Measurements from ENCODE around the gene SLC16A8.

Gene SLC16A8

GRCh38 chr22:38086001-38086845 is 2.2 kb upstream of the SLC16A8 start:
- peaks cover 5% of the 10 kb centered on the region; the same call in 1 of the 2 replicates for H3K27me3 ChIP-seq (ENCODE audit: control insufficient read depth, insufficient read depth, low read length)
- no peaks in the 10 kb centered on the region for H3K36me3 ChIP-seq (ENCODE audit: control insufficient read depth, insufficient read depth, low read length)
- no CpG with 5 or more reads among the region's 25 CpGs for WGBS (ENCODE audit: insufficient coverage, insufficient read length)
- H3K9me3 ChIP-seq (ENCODE audit: control insufficient read depth, insufficient read depth, low read length) = no peaks in the 10 kb centered on the region
- no peak overlapping the region for H3K4me3 ChIP-seq (ENCODE audit: low read length)
- peaks cover 5% of the 10 kb centered on the region; the same call in 1 of the 2 replicates for H3K4me1 ChIP-seq (ENCODE audit: control insufficient read depth, insufficient read depth, low read length)
- no peak overlapping the region for H3K27ac ChIP-seq (ENCODE audit: low read length)
- DNase-seq (ENCODE audit: low read depth, low spot score) = no peak

GRCh38 chr22:38085501-38085900 is 1.5 kb upstream of the SLC16A8 start:
- no peak for DNase-seq (ENCODE audit: low read depth, low spot score)
- Histone ChIP-seq H3K36me3 (ENCODE audit: control insufficient read depth, insufficient read depth, low read length) (no peaks in the 10 kb centered on the region), H3K27ac (ENCODE audit: low read length) (no peak overlapping the region), H3K4me1 (ENCODE audit: control insufficient read depth, insufficient read depth, low read length) (peaks cover 5% of the 10 kb centered on the region; the same call in 1 of the 2 replicates), H3K4me3 (ENCODE audit: low read length) (no peak overlapping the region), H3K9me3 (ENCODE audit: control insufficient read depth, insufficient read depth, low read length) (no peaks in the 10 kb centered on the region), H3K27me3 (ENCODE audit: control insufficient read depth, insufficient read depth, low read length) (peaks cover 5% of the 10 kb centered on the region; the same call in 1 of the 2 replicates)
- WGBS (ENCODE audit: insufficient coverage, insufficient read length) = no CpG with 5 or more reads among the region's 5 CpGs

GRCh38 chr22:38085056-38085455 is 1.1 kb upstream of the SLC16A8 start:
- WGBS (ENCODE audit: insufficient coverage, insufficient read length) = no CpG with 5 or more reads among the region's 12 CpGs
- no peak for DNase-seq (ENCODE audit: low read depth, low spot score)
- Histone ChIP-seq H3K27ac (ENCODE audit: low read length) (no peak overlapping the region), H3K27me3 (ENCODE audit: control insufficient read depth, insufficient read depth, low read length) (peaks cover 5% of the 10 kb centered on the region; the same call in 1 of the 2 replicates), H3K4me3 (ENCODE audit: low read length) (no peak overlapping the region), H3K4me1 (ENCODE audit: control insufficient read depth, insufficient read depth, low read length) (peaks cover 5% of the 10 kb centered on the region; the same call in 1 of the 2 replicates), H3K36me3 (ENCODE audit: control insufficient read depth, insufficient read depth, low read length) (no peaks in the 10 kb centered on the region), H3K9me3 (ENCODE audit: control insufficient read depth, insufficient read depth, low read length) (no peaks in the 10 kb centered on the region)

- WGBS (ENCODE audit: insufficient coverage, insufficient read length) = no CpG with 5 or more reads among the region's 24 CpGs
These were observed 836 bp downstream of the SLC16A8 start for GRCh38 chr22:38082986-38083710.

GRCh38 chr22:38081941-38082828 is 1.8 kb downstream of the SLC16A8 start:
- Histone ChIP-seq H3K27ac (ENCODE audit: low read length) (no peak overlapping the region), H3K27me3 (ENCODE audit: control insufficient read depth, insufficient read depth, low read length) (peaks cover 5% of the 10 kb centered on the region; the same call in 1 of the 2 replicates), H3K4me3 (ENCODE audit: low read length) (no peak overlapping the region), H3K36me3 (ENCODE audit: control insufficient read depth, insufficient read depth, low read length) (no peaks in the 10 kb centered on the region), H3K9me3 (ENCODE audit: control insufficient read depth, insufficient read depth, low read length) (no peaks in the 10 kb centered on the region), H3K4me1 (ENCODE audit: control insufficient read depth, insufficient read depth, low read length) (peaks cover 5% of the 10 kb centered on the region; the same call in 1 of the 2 replicates)
- DNase-seq (ENCODE audit: low read depth, low spot score) = no peak
- WGBS (ENCODE audit: insufficient coverage, insufficient read length) = no CpG with 5 or more reads among the region's 52 CpGs

More at GRCh38 chr22:38082986-38083710, 836 bp downstream of the SLC16A8 start:
- peaks cover 5% of the 10 kb centered on the region; the same call in 1 of the 2 replicates for H3K27me3 ChIP-seq (ENCODE audit: control insufficient read depth, insufficient read depth, low read length)
- no peak for DNase-seq (ENCODE audit: low read depth, low spot score)
- H3K4me1 ChIP-seq (ENCODE audit: control insufficient read depth, insufficient read depth, low read length) = peaks cover 5% of the 10 kb centered on the region; the same call in 1 of the 2 replicates
- no peaks in the 10 kb centered on the region for H3K36me3 ChIP-seq (ENCODE audit: control insufficient read depth, insufficient read depth, low read length)
- no peak overlapping the region for H3K4me3 ChIP-seq (ENCODE audit: low read length)
- no peak overlapping the region for H3K27ac ChIP-seq (ENCODE audit: low read length)
- no peaks in the 10 kb centered on the region for H3K9me3 ChIP-seq (ENCODE audit: control insufficient read depth, insufficient read depth, low read length)

DNA sequence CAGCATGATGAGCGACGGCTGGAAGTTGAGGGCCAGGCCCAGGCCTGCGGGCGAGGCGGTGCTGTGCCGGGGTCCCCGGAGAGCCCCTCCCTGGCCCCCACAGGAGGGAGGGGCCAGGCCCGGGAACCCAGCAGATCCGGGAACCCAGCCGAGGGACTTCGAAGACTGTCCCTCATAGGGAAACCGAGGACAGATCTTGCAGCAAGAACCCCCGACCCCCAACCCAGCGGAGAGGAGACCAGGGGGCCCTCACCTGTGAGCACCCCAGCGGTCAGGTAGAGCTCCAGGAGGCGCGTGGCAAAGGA is 2.4 kb downstream of the SLC16A8 start:
- H3K9me3 ChIP-seq (ENCODE audit: control insufficient read depth, insufficient read depth, low read length) = no peaks in the 10 kb centered on the region

GRCh38 chr22:38080850-38081635 is 2.9 kb downstream of the SLC16A8 start:
- Histone ChIP-seq H3K9me3 (ENCODE audit: control insufficient read depth, insufficient read depth, low read length) (no peaks in the 10 kb centered on the region), H3K4me3 (ENCODE audit: low read length) (peak overlapping the region; percentile 13; the same call in 1 of the 2 replicates), H3K36me3 (ENCODE audit: control insufficient read depth, insufficient read depth, low read length) (no peaks in the 10 kb centered on the region), H3K27me3 (ENCODE audit: control insufficient read depth, insufficient read depth, low read length) (peaks cover 5% of the 10 kb centered on the region; the same call in 1 of the 2 replicates), H3K27ac (ENCODE audit: low read length) (no peak overlapping the region), H3K4me1 (ENCODE audit: control insufficient read depth, insufficient read depth, low read length) (peaks cover 5% of the 10 kb centered on the region; the same call in 1 of the 2 replicates)
- DNase-seq (ENCODE audit: low read depth, low spot score) = no peak
- no CpG with 5 or more reads among the region's 110 CpGs for WGBS (ENCODE audit: insufficient coverage, insufficient read length)

More for the DNA sequence above, 2.4 kb downstream of the SLC16A8 start:
- no CpG with 5 or more reads among the region's 17 CpGs for WGBS (ENCODE audit: insufficient coverage, insufficient read length)
- Histone ChIP-seq H3K4me3 (ENCODE audit: low read length) (no peak overlapping the region; the same call in 1 of the 2 replicates), H3K27ac (ENCODE audit: low read length) (no peak overlapping the region), H3K27me3 (ENCODE audit: control insufficient read depth, insufficient read depth, low read length) (peaks cover 5% of the 10 kb centered on the region; the same call in 1 of the 2 replicates), H3K4me1 (ENCODE audit: control insufficient read depth, insufficient read depth, low read length) (peaks cover 5% of the 10 kb centered on the region; the same call in 1 of the 2 replicates), H3K36me3 (ENCODE audit: control insufficient read depth, insufficient read depth, low read length) (no peaks in the 10 kb centered on the region)
- DNase-seq (ENCODE audit: low read depth, low spot score) = no peak

- Histone ChIP-seq H3K4me3 (ENCODE audit: low read length) (peak overlapping the region; percentile 13; the same call in 1 of the 2 replicates), H3K36me3 (ENCODE audit: control insufficient read depth, insufficient read depth, low read length) (no peaks in the 10 kb centered on the region), H3K4me1 (ENCODE audit: control insufficient read depth, insufficient read depth, low read length) (peaks cover 5% of the 10 kb centered on the region; the same call in 1 of the 2 replicates), H3K27ac (ENCODE audit: low read length) (no peak overlapping the region), H3K9me3 (ENCODE audit: control insufficient read depth, insufficient read depth, low read length) (no peaks in the 10 kb centered on the region), H3K27me3 (ENCODE audit: control insufficient read depth, insufficient read depth, low read length) (peaks cover 5% of the 10 kb centered on the region; the same call in 1 of the 2 replicates)
- no CpG with 5 or more reads among the region's 11 CpGs for WGBS (ENCODE audit: insufficient coverage, insufficient read length)
- DNase-seq (ENCODE audit: low read depth, low spot score) = no peak
These were observed 3.5 kb downstream of the SLC16A8 start for GRCh38 chr22:38080474-38080849.

DNA sequence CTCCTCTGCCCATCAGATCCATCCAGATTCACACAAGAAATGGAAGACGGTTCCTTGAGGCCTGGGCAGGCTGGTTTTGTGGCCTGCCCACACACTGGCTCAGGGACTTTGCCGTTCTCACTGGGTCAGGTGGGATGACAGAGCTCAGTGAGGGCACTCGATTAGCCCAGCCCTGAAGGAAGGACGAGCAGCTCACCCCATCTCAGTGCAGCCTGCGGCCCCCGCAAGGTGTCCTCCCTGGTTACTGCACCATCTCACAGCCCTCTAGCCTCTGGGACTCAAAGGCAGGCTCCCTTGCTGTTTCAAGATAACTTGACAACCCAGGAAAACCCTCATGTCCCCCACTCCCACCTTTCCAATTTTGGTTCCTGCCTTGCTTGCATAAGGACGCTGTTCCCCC is 4.2 kb downstream of the SLC16A8 start:
- peaks cover 5% of the 10 kb centered on the region for H3K36me3 ChIP-seq (ENCODE audit: control insufficient read depth, insufficient read depth, low read length)
- peaks cover 5% of the 10 kb centered on the region; the same call in 1 of the 2 replicates for H3K4me1 ChIP-seq (ENCODE audit: control insufficient read depth, insufficient read depth, low read length)
- peaks cover 5% of the 10 kb centered on the region; the same call in 1 of the 2 replicates for H3K27me3 ChIP-seq (ENCODE audit: control insufficient read depth, insufficient read depth, low read length)
- DNase-seq (ENCODE audit: low read depth, low spot score) = no peak
- no peak overlapping the region for H3K27ac ChIP-seq (ENCODE audit: low read length)
- H3K9me3 ChIP-seq (ENCODE audit: control insufficient read depth, insufficient read depth, low read length) = no peaks in the 10 kb centered on the region
- H3K4me3 ChIP-seq (ENCODE audit: low read length) = no peak overlapping the region
- no CpG with 5 or more reads among the region's 7 CpGs for WGBS (ENCODE audit: insufficient coverage, insufficient read length)

All from iPS DF 6.9 (cell line).